HepG2 (cell line): ENCODE measurements around the gene STIP1. TPM values are rescaled to one million over a fixed set of nuclear protein-coding genes. Genes with fewer than 3 reads are reported as not detected.

Source experiments
- AGO2 ChIP-seq: fragments of 200-400 bp; formaldehyde crosslinking; optimal IDR thresholded peaks from 2 replicates; pipeline ENCODE3; 2017; ENCODE audit warnings: mild to moderate bottlenecking, low read depth, low read length, moderate library complexity
- ATF7-NPFF ChIP-seq: sonication (generic); formaldehyde crosslinking; IDR thresholded peaks from 2 replicates; pipeline ENCODE4 v1.8.1; 2023; ENCODE audit warnings: mild to moderate bottlenecking, low read depth, missing genetic modification reagents, moderate library complexity
- CENPT ChIP-seq: sonication (generic); formaldehyde crosslinking; IDR thresholded peaks from 2 replicates; pipeline ENCODE4 v1.8.0; 2022; ENCODE audit warnings: low read depth, mild to moderate bottlenecking, moderate library complexity, missing genetic modification reagents
- EEA1 ChIP-seq: sonication (generic); formaldehyde crosslinking; IDR thresholded peaks from 2 replicates; pipeline ENCODE4 v1.5.1; 2020; ENCODE audit warnings: mild to moderate bottlenecking, missing genetic modification reagents, borderline replicate concordance
- EZH2 ChIP-seq: conservative IDR thresholded peaks from 2 replicates; pipeline ENCODE4 v1.6.1; 2012; ENCODE audit warnings: mild to moderate bottlenecking, low read depth, low read length, moderate library complexity
- GATAD1 ChIP-seq: IDR thresholded peaks from 2 replicates; pipeline ENCODE4 v1.6.1; 2016; ENCODE audit warnings: missing genetic modification reagents, missing compliant biosample characterization
- GMEB2 ChIP-seq: IDR thresholded peaks from 2 replicates; pipeline ENCODE4 v1.6.1; 2016; ENCODE audit warnings: missing biosample characterization, missing genetic modification reagents, low read depth
- HBP1 ChIP-seq: IDR thresholded peaks from 2 replicates; pipeline ENCODE4 v1.6.1; 2016; ENCODE audit warnings: low read depth, control low read depth
- HES4 ChIP-seq: sonication (generic); formaldehyde crosslinking; IDR thresholded peaks from 2 replicates; pipeline ENCODE4 v1.9.0; 2021; ENCODE audit warnings: mild to moderate bottlenecking, missing genetic modification reagents, borderline replicate concordance
- HNRNPK ChIP-seq: fragments of 200-400 bp; formaldehyde crosslinking; IDR thresholded peaks from 2 replicates; pipeline ENCODE4 v1.6.1; 2018; ENCODE audit warnings: low read length, low read depth, moderate library complexity, mild to moderate bottlenecking; ENCODE audit not compliant: poor library complexity, severe bottlenecking
- HOXD1 ChIP-seq: sonication (generic); formaldehyde crosslinking; IDR thresholded peaks from 2 replicates; pipeline ENCODE4 v1.5.0; 2020; ENCODE audit warnings: missing genetic modification reagents
- IKZF5 ChIP-seq: IDR thresholded peaks from 2 replicates; pipeline ENCODE4 v1.6.1; 2018; ENCODE audit warnings: missing genetic modification reagents, mild to moderate bottlenecking, missing compliant biosample characterization
- JARID2 ChIP-seq: sonication (generic); formaldehyde crosslinking; IDR thresholded peaks from 2 replicates; pipeline ENCODE4 v1.8.1; 2023; ENCODE audit warnings: missing genetic modification reagents, inconsistent platforms; ENCODE audit not compliant: insufficient replicate concordance
- LRRFIP1 ChIP-seq: sonication (generic); formaldehyde crosslinking; conservative IDR thresholded peaks from 2 replicates; pipeline ENCODE4 v1.4.0; 2020; ENCODE audit warnings: missing genetic modification reagents
- SIX1 ChIP-seq: sonication (generic); formaldehyde crosslinking; IDR thresholded peaks from 2 replicates; pipeline ENCODE4 v1.4.0; 2020; ENCODE audit warnings: missing genetic modification reagents, borderline replicate concordance
- TCF7 ChIP-seq: sonication (generic); IDR thresholded peaks from 2 replicates; pipeline ENCODE4 v1.6.1; 2016; ENCODE audit warnings: antibody characterized with exemption, low read depth
- TGIF2 ChIP-seq: IDR thresholded peaks from 2 replicates; pipeline ENCODE4 v1.6.1; 2016; ENCODE audit warnings: control low read depth, missing compliant biosample characterization
- ZNF10 ChIP-seq: sonication (generic); formaldehyde crosslinking; IDR thresholded peaks from 2 replicates; pipeline ENCODE4 v1.4.0; 2020; ENCODE audit warnings: mild to moderate bottlenecking, low read depth, missing genetic modification reagents, borderline replicate concordance
- ZNF333 ChIP-seq: sonication (generic); formaldehyde crosslinking; IDR thresholded peaks from 2 replicates; pipeline ENCODE4 v1.4.0; 2020; ENCODE audit warnings: mild to moderate bottlenecking, missing genetic modification reagents, borderline replicate concordance
- ZSCAN20 ChIP-seq: sonication (generic); formaldehyde crosslinking; IDR thresholded peaks from 2 replicates; pipeline ENCODE4 v1.4.0; 2020; ENCODE audit warnings: missing genetic modification reagents, mild to moderate bottlenecking, borderline replicate concordance
- polyA plus RNA-seq, 8 experiments: library from polyadenylated mRNA; depleted of rRNA in 3 of 8; stranded (reverse) in 7 of 8; unstranded in 1 of 8; fragments of >200 nt; fragmentation: Illumina TruSeq in 4 of 8; extraction: Trizol in 4 of 8; gene quantifications; 2 replicates each; pipeline versions ENCODE4 v1.2.1 to v1.2.3, GENCODE V29; 2011 to 2016; ENCODE audit warnings: low read depth in 4 of 8, missing spikeins in 1 of 8, mixed read lengths in 1 of 8; ENCODE audit not compliant: insufficient read depth in 1 of 8
- total RNA-seq, 5 experiments: library from RNA; depleted of rRNA; stranded (reverse); fragments of >200 nt; fragmentation: Illumina TruSeq; extraction: Trizol; gene quantifications; 2 replicates each; pipeline ENCODE4 v1.2.3, GENCODE V29; 2016; ENCODE audit warnings: low read depth in 1 of 5

Gene STIP1
- total and polyA plus RNA-seq, 2 of the 13 experiments (the other 11 are each of a cell fraction or from before 2014, with no cell fraction given): 81.1 to 217 TPM

- TF ChIP-seq GMEB2 (CRISPR knock-in tag) (no peak), EEA1 (CRISPR knock-in tag) (0 out of 2 replicates have a peak, but pooled peaks have one; percentile 29), TGIF2 (CRISPR knock-in tag) (no peak), ZNF333 (CRISPR knock-in tag) (no peak), GATAD1 (CRISPR knock-in tag) (no peak), IKZF5 (CRISPR knock-in tag) (0 out of 2 replicates have a peak, but pooled peaks have one; percentile 33), ZSCAN20 (no peak), HNRNPK (peak; percentile 24), HBP1 (CRISPR knock-in tag) (no peak), ATF7-NPFF (CRISPR knock-in tag) (peak; percentile 82), HOXD1 (CRISPR knock-in tag) (no peak), AGO2 (peak; percentile 77), CENPT (no peak), LRRFIP1 (no peak), SIX1 (CRISPR knock-in tag) (no peak), JARID2 (CRISPR knock-in tag) (peak; percentile 81), ZNF10 (CRISPR knock-in tag) (no peak), TCF7 (no peak), HES4 (CRISPR knock-in tag) (no peak), EZH2 (no peak)
These were observed 61.1 kb downstream of the STIP1 start, which contains the start of gene PPP1R14B (continued) for GRCh38 chr11:64246871-64247728.
